ENCODE results near the gene GRID1. TPM values are rescaled to one million over a fixed set of nuclear protein-coding genes. Genes with fewer than 3 reads are reported as not detected.

GRID1 gene
- total and polyA plus RNA-seq, 9 of the 15 experiments (the other 6 are each of a cell fraction or from before 2014, with no cell fraction given) = 0.01 to 7.2 (median 1.2) TPM

DNA sequence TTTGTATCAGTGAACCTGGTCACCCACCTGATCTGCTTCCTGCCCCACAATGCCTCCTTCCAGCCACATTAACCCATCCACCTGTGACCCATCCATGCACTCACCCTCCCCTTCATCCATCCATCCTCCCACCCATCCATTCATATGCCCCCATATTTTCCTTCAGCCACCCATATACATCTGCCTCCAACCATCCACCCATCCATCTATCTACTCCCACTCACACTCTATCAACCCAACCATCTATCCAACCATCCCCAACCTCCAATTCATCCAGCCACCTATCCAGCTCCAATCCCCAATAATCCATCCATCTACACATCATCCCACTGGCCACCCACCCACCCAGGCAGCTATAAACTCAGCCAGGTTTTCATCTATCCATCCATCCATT, 51.0 kb downstream of the GRID1 start:
- Histone ChIP-seq H3K27ac (ENCODE audit: extremely low read depth, low read depth, low read length) (no peak overlapping the region), H3K9me3 (replicated peaks; ENCODE audit: control insufficient read depth, insufficient read depth, low read depth, low read length) (no peaks in the 10 kb centered on the region), H3K9ac (ENCODE audit: insufficient read depth in 1 of 2, low read depth in 2 of 2, low read length in 2 of 2) (no peak overlapping the region), H3K4me2 (ENCODE audit: insufficient read depth, low read length) (no peak overlapping the region), H3K9me1 (ENCODE audit: control insufficient read depth, insufficient read depth, low read length) (no peaks in the 10 kb centered on the region), H3K4me1 (replicated peaks in 1 of 2; ENCODE audit: control insufficient read depth in 2 of 2, insufficient read depth in 2 of 2, low read length in 2 of 2) (no peaks in the 10 kb centered on the region; a peak in 2 of 5 replicates), H3K79me2 (ENCODE audit: control insufficient read depth, insufficient read depth, low read length) (no peaks in the 10 kb centered on the region), H3K36me3 (ENCODE audit: control insufficient read depth, insufficient read depth, low read length) (no peaks in the 10 kb centered on the region), H2AFZ (ENCODE audit: low read depth, low read length) (no peak overlapping the region), H4K20me1 (replicated peaks; ENCODE audit: control insufficient read depth, insufficient read depth, low read length) (no peaks in the 10 kb centered on the region), H3K4me3 (no peak overlapping the region), H3K27me3 (ENCODE audit: control insufficient read depth in 2 of 2, insufficient read depth in 2 of 2, low read length in 2 of 2) (peaks cover 0 to 7% of the 10 kb centered on the region in 2 experiments; a peak in 1 of 5 replicates)
- no TSS peak for BruUV-seq (replicated peaks)
- in situ Hi-C loops (cut with MboI) (no loop called here), intact Hi-C loops (cut with micrococcal nuclease) (no loop called here)
- FAIRE-seq = no peak
- POLR2A ChIA-PET = interaction anchor here (0.7 to 1.2 kb wide), 2 partner anchors 9 to 65 kb away, joined by 3 to 5 read pairs; no protein-coding TSS in a partner anchor
- CTCF ChIA-PET (ENCODE audit: low intra/inter-chr PET ratio) = no interaction called here
- DNase-seq (ENCODE audit: extremely low read depth in 1 of 4, low spot score in 3 of 4) = no peak
- ATAC-seq = no peak
- TF ChIP-seq NR4A1 (CRISPR knock-in tag; IDR thresholded peaks at IDR 0.05) (no peak), NR4A1 (tag; IDR thresholded peaks at IDR 0.05) (no peak), RHOXF2B (CRISPR knock-in tag; conservative IDR thresholded peaks at IDR 0.05) (no peak), PTRF (tag; IDR thresholded peaks at IDR 0.05) (no peak), BHLHE40 (IDR thresholded peaks at IDR 0.05; ENCODE audit: low read length) (no peak), SMAD1 (IDR thresholded peaks at IDR 0.05; ENCODE audit: low read depth, low read length, partially characterized antibody) (no peak), ZNF75A (CRISPR knock-in tag; IDR thresholded peaks at IDR 0.05) (no peak), BCOR (IDR thresholded peaks at IDR 0.05) (no peak), EWSR1 (IDR thresholded peaks at IDR 0.05; ENCODE audit: borderline replicate concordance, low read depth, partially characterized antibody) (no peak), CHD2 (IDR thresholded peaks at IDR 0.05; ENCODE audit: low read depth, low read length) (no peak), RBFOX2 (IDR thresholded peaks at IDR 0.05; ENCODE audit: low read depth, low read length) (no peak), PHF8 (IDR thresholded peaks at IDR 0.05; ENCODE audit: borderline replicate concordance, low read length) (no peak), PHF21A (IDR thresholded peaks at IDR 0.05; ENCODE audit: borderline replicate concordance, low read depth) (no peak), NR2F6 (CRISPR knock-in tag; IDR thresholded peaks at IDR 0.05) (no peak), YY1 (IDR thresholded peaks at IDR 0.05; ENCODE audit: borderline replicate concordance in 1 of 3, control insufficient read depth in 1 of 3, extremely low read depth in 1 of 3, insufficient read depth in 3 of 3, insufficient read length in 1 of 3, insufficient replicate concordance in 2 of 3, low read depth in 1 of 3, low read length in 2 of 3) (no peak)
- TF ChIP-seq, protein P1, sequence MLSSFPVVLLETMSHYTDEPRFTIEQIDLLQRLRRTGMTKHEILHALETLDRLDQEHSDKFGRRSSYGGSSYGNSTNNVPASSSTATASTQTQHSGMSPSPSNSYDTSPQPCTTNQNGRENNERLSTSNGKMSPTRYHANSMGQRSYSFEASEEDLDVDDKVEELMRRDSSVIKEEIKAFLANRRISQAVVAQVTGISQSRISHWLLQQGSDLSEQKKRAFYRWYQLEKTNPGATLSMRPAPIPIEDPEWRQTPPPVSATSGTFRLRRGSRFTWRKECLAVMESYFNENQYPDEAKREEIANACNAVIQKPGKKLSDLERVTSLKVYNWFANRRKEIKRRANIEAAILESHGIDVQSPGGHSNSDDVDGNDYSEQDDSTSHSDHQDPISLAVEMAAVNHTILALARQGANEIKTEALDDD (IDR thresholded peaks at IDR 0.05) = no peak
- TF ChIP-seq, protein P2, sequence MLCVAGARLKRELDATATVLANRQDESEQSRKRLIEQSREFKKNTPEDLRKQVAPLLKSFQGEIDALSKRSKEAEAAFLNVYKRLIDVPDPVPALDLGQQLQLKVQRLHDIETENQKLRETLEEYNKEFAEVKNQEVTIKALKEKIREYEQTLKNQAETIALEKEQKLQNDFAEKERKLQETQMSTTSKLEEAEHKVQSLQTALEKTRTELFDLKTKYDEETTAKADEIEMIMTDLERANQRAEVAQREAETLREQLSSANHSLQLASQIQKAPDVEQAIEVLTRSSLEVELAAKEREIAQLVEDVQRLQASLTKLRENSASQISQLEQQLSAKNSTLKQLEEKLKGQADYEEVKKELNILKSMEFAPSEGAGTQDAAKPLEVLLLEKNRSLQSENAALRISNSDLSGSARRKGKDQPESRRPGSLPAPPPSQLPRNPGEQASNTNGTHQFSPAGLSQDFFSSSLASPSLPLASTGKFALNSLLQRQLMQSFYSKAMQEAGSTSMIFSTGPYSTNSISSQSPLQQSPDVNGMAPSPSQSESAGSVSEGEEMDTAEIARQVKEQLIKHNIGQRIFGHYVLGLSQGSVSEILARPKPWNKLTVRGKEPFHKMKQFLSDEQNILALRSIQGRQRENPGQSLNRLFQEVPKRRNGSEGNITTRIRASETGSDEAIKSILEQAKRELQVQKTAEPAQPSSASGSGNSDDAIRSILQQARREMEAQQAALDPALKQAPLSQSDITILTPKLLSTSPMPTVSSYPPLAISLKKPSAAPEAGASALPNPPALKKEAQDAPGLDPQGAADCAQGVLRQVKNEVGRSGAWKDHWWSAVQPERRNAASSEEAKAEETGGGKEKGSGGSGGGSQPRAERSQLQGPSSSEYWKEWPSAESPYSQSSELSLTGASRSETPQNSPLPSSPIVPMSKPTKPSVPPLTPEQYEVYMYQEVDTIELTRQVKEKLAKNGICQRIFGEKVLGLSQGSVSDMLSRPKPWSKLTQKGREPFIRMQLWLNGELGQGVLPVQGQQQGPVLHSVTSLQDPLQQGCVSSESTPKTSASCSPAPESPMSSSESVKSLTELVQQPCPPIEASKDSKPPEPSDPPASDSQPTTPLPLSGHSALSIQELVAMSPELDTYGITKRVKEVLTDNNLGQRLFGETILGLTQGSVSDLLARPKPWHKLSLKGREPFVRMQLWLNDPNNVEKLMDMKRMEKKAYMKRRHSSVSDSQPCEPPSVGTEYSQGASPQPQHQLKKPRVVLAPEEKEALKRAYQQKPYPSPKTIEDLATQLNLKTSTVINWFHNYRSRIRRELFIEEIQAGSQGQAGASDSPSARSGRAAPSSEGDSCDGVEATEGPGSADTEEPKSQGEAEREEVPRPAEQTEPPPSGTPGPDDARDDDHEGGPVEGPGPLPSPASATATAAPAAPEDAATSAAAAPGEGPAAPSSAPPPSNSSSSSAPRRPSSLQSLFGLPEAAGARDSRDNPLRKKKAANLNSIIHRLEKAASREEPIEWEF (CRISPR knock-in tag; IDR thresholded peaks at IDR 0.05) = no peak
